ENCODE data around the gene TSPY2. TPM values are rescaled to one million over a fixed set of nuclear protein-coding genes. Genes with fewer than 3 reads are reported as not detected.
"Not testable (repeated sequence)": the region's sequence is repeated elsewhere in the genome, so short reads cannot be mapped to it uniquely, and the experiment has no call there.

Gene TSPY2
- total RNA-seq, result not detected in 2 replicates

GRCh38 chrY:6245923-6246322, at the start of gene TSPY2:
Gene TSPY2 (plus strand): TSS chrY:6246223. CDS start chrY:6246269, 46 bp downstream.
- H3K9me3 Mint-ChIP-seq; H3K27ac Mint-ChIP-seq; ATAC-seq (ENCODE audit: low read depth); CTCF ChIA-PET; DNase-seq; H3K27me3 Mint-ChIP-seq; POLR2A ChIA-PET; H3K36me3 Mint-ChIP-seq (ENCODE audit: low read depth); intact Hi-C loops (cut with micrococcal nuclease); H3K4me1 Mint-ChIP-seq; H3K4me3 Mint-ChIP-seq: not testable (repeated sequence)

GRCh38 chrY:6209565-6209964, 36.5 kb upstream of the TSPY2 start:
- ATAC-seq (ENCODE audit: low read depth); intact Hi-C loops (cut with micrococcal nuclease); H3K4me1 Mint-ChIP-seq; CTCF ChIA-PET; H3K36me3 Mint-ChIP-seq (ENCODE audit: low read depth); POLR2A ChIA-PET; DNase-seq; H3K9me3 Mint-ChIP-seq; H3K27me3 Mint-ChIP-seq; H3K4me3 Mint-ChIP-seq; H3K27ac Mint-ChIP-seq: not testable (repeated sequence)

GRCh38 chrY:6217045-6217444, 29.0 kb upstream of the TSPY2 start:
- H3K4me1 Mint-ChIP-seq; H3K27me3 Mint-ChIP-seq; DNase-seq; H3K27ac Mint-ChIP-seq; H3K9me3 Mint-ChIP-seq; POLR2A ChIA-PET; H3K36me3 Mint-ChIP-seq (ENCODE audit: low read depth); intact Hi-C loops (cut with micrococcal nuclease); H3K4me3 Mint-ChIP-seq; CTCF ChIA-PET; ATAC-seq (ENCODE audit: low read depth): not testable (repeated sequence)

- H3K27me3 Mint-ChIP-seq; POLR2A ChIA-PET; H3K4me3 Mint-ChIP-seq; H3K27ac Mint-ChIP-seq; intact Hi-C loops (cut with micrococcal nuclease); ATAC-seq (ENCODE audit: low read depth); H3K4me1 Mint-ChIP-seq; H3K36me3 Mint-ChIP-seq (ENCODE audit: low read depth); H3K9me3 Mint-ChIP-seq; DNase-seq; CTCF ChIA-PET: not testable (repeated sequence)
Observed at GRCh38 chrY:6269839-6270238, 23.8 kb downstream of the TSPY2 start.
